AG04449 (cell line): ENCODE measurements around the gene TMEM108.

ENCODE experiments used
- CTCF ChIA-PET: fragments of 350-600 bp; formaldehyde crosslinking; extraction: SDS; loops from one replicate; lab custom pipeline; 2021; ENCODE audit warnings: antibody characterized with exemption; lab: Yijun Ruan, JAX
- POLR2A ChIA-PET: fragments of 400-600, 350-600 bp; formaldehyde crosslinking; extraction: SDS; loops from one replicate; lab custom pipeline; 2020; ENCODE audit warnings: antibody characterized with exemption, inconsistent platforms; lab: Yijun Ruan, JAX
- DNase-seq: peaks from one replicate; pipeline ENCODE4 v3.0.0-alpha.2; 2010; ENCODE audit warnings: low read depth, low spot score
- H3K4me3 ChIP-seq: 2 replicates; pipeline ENCODE4 v1.5.1; 2011; ENCODE audit warnings: low read depth, mild to moderate bottlenecking, control low read depth, low read length
- TF ChIP-seq, protein P1 (sequence below): IDR thresholded peaks from one replicate; pipeline ENCODE4 v1.5.1; 2011; ENCODE audit warnings: mild to moderate bottlenecking, moderate library complexity, low read length, control low read depth, inconsistent platforms; ENCODE audit not compliant: insufficient read depth; ENCODE audit errors: missing control alignments

Gene TMEM108

DNA sequence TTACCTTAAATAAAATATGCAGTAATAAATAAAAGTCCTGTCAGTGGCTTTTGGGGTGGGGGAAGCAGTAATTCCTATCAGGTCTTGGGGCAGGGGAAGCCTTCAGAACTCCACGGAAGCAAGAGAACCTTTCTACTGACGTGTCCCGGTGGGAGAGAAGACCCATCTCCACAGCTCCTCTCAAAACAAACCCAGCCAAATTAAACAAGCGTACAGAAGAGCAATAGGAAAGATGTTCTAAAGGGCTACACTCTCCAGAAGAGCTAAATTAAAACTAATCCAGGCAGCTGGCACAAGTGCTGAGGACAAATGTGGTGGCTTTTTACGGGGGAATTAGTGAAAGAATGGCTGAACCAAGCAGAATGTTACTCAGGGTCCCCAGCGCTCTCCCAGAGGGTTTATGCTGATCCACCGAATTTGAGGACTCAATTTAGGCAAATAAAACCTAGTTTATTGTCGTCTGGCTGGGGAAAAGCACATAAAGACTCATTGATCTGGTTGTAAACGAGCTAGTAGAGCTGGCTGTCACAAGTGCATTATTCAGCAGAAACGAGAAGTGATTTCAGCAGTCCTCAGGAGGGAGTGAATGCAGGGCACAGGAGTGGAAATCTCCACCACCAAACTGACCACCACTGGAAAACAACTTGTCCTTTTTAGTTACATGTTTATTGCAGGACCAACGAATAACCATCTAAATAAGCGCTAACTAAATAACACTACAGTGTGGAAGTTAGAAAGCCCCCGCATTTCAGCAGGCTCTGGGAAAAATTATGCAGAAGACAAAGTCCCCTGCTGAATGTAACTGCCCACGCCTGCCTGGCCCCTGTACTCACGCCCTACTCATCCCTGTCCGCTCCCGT is 375.2 kb downstream of the TMEM108 start:
- TF ChIP-seq, protein P1, sequence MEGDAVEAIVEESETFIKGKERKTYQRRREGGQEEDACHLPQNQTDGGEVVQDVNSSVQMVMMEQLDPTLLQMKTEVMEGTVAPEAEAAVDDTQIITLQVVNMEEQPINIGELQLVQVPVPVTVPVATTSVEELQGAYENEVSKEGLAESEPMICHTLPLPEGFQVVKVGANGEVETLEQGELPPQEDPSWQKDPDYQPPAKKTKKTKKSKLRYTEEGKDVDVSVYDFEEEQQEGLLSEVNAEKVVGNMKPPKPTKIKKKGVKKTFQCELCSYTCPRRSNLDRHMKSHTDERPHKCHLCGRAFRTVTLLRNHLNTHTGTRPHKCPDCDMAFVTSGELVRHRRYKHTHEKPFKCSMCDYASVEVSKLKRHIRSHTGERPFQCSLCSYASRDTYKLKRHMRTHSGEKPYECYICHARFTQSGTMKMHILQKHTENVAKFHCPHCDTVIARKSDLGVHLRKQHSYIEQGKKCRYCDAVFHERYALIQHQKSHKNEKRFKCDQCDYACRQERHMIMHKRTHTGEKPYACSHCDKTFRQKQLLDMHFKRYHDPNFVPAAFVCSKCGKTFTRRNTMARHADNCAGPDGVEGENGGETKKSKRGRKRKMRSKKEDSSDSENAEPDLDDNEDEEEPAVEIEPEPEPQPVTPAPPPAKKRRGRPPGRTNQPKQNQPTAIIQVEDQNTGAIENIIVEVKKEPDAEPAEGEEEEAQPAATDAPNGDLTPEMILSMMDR = no peak
- POLR2A ChIA-PET = no interaction called here
- DNase-seq = no peak
- CTCF ChIA-PET = interaction anchor here (1.1 to 4.3 kb wide), 6 partner anchors 9 to 682 kb away, joined by 3 to 29 read pairs (median 8); no protein-coding TSS in a partner anchor
- peak overlapping the region; percentile 19; the same call in 1 of the 2 replicates for H3K4me3 ChIP-seq

- POLR2A ChIA-PET = no interaction called here
- no peak for DNase-seq
- TF ChIP-seq, protein P1 = no peak
These were observed 375.8 kb downstream of the TMEM108 start for GRCh38 chr3:133414021-133414392.

DNA sequence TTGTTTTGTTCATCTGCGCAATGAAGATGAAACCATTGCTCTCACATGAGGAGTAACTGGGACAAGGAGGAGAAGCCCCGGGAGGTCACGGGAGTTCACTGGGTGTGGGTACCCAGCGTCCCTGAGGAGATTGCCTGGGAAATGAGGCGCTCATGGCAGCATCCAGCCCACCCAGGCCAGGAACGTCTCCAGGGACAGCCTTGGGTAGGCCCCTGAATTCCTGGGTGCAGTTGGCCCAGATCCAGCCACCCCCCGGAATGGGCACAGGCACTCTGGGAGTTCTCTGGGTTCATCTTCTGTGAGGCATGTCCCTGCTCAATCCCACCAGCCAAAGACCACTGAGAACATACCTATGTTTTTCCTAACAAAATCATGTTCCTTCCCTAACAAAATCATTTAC is 380.2 kb downstream of the TMEM108 start:
- TF ChIP-seq, protein P1 = no peak
- ChIA-PET CTCF (no interaction called here), POLR2A (no interaction called here)
- no peak for DNase-seq
- H3K4me3 ChIP-seq = no peak overlapping the region

More at GRCh38 chr3:133414021-133414392, 375.8 kb downstream of the TMEM108 start:
- CTCF ChIA-PET = interaction anchor here (1.2 to 4.3 kb wide), 3 partner anchors 11 to 682 kb away, joined by 5 to 29 read pairs (median 10); no protein-coding TSS in a partner anchor
- H3K4me3 ChIP-seq = no peak overlapping the region

- H3K4me3 ChIP-seq = no peak overlapping the region
- CTCF ChIA-PET = interaction anchor here (5.7 to 9.6 kb wide), 2 partner anchors 378 to 687 kb away, joined by 44 to 104 read pairs; no protein-coding TSS in a partner anchor
- POLR2A ChIA-PET = no interaction called here
- TF ChIP-seq, protein P1 = no peak
- no peak for DNase-seq
These were observed 381.1 kb downstream of the TMEM108 start for GRCh38 chr3:133419151-133419909.

DNA sequence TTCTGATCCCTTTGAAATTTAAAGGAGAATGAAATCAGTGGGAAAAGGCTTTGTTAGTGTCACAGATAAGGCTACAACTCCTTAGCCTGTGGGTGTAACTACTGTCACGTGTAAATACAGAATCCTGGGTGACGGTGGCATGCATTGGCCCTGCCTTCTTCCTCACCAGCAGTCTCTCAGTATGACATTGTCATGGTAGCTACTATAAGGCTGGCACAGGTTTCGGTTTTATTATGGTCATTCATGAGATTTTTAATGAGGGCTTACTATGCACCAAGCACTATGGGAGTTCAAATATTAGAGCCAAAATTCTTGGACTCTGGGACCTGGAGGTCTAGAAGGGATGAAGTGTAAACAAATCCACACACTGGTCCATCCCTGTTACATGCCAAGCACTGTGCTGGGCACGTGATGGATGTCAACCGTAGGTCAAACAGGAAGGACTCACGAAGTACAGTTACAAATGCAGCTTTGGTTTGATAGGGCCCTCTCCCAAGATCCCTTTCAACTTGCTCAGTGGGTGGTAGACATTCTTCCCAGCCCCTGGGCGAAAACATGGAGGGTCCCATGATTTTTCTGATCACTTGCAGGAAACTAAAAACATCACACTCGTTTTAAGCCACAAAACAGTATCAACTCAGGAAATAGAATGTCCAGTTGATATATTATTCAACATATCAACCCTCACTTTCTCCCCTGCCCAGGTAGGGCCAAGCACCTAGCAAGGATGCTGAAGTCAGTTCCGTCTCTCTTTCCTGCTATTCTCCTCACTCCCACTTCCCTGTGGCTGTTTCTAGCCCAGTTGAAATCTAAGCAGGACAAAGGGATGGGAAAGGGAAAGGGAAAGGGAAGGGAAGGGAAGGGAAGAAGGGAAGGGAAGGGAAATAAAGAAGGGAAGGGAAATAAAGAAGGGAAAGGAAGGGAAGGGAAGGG is 387.0 kb downstream of the TMEM108 start:
- no peak for DNase-seq
- ChIA-PET CTCF (interaction anchor here (0.6 to 9.6 kb wide), 13 partner anchors 7 to 698 kb away, joined by 3 to 104 read pairs (median 7); no protein-coding TSS in a partner anchor), POLR2A (no interaction called here)
- TF ChIP-seq, protein P1 = no peak
- no peak overlapping the region for H3K4me3 ChIP-seq
